Urinary bladder (tissue), 4 donors: Measurements from ENCODE around the gene WDR26. TPM values are rescaled to one million over a fixed set of nuclear protein-coding genes. Genes with fewer than 3 reads are reported as not detected.

Experiments used
- DNase-seq: peaks from one replicate; pipeline ENCODE4 v3.0.0-alpha.2; 2015; ENCODE audit errors: extremely low spot score
- H3K27ac ChIP-seq: one replicate; pipeline ENCODE4 v1.5.1; 2013; ENCODE audit warnings: low read depth, mild to moderate bottlenecking, moderate library complexity
- H3K36me3 ChIP-seq: one replicate; pipeline ENCODE4 v1.6.1; 2013; ENCODE audit warnings: mild to moderate bottlenecking, moderate library complexity; ENCODE audit not compliant: insufficient read depth
- H3K4me1 ChIP-seq: one replicate; pipeline ENCODE4 v1.6.1; 2013; ENCODE audit warnings: mild to moderate bottlenecking, moderate library complexity; ENCODE audit not compliant: insufficient read depth
- H3K4me3 ChIP-seq: one replicate; pipeline ENCODE4 v1.5.1; 2013; ENCODE audit warnings: low read depth, low read length
- WGBS: extraction: QIAGEN DNeasy Blood & Tissue Kit; methylation state at CpG from one replicate; pipeline ENCODE4 v1.1.7; 2013; 5-methylcytosine and 5-hydroxymethylcytosine counted together
- polyA plus RNA-seq: library from polyadenylated mRNA; stranded (reverse); fragments of 200-250 nt; gene quantifications from one replicate; pipeline ENCODE4 v1.2.3, GENCODE V29; 2013
- small RNA-seq: library from RNA; depleted of rRNA; stranded (forward); fragments of <200 nt; gene quantifications from one replicate; pipeline ENCODE3, GENCODE V24; 2014
- total RNA-seq: library from RNA; depleted of rRNA; stranded (reverse); fragments of >200 nt; gene quantifications from one replicate; pipeline ENCODE4 v1.2.3, GENCODE V29; 2014
- donor health status: healthy with polysubstance abuse.
- donor health status: healthy.

Gene WDR26
- total and polyA plus RNA-seq, 2 donors, result 35.5 to 121 TPM

DNA sequence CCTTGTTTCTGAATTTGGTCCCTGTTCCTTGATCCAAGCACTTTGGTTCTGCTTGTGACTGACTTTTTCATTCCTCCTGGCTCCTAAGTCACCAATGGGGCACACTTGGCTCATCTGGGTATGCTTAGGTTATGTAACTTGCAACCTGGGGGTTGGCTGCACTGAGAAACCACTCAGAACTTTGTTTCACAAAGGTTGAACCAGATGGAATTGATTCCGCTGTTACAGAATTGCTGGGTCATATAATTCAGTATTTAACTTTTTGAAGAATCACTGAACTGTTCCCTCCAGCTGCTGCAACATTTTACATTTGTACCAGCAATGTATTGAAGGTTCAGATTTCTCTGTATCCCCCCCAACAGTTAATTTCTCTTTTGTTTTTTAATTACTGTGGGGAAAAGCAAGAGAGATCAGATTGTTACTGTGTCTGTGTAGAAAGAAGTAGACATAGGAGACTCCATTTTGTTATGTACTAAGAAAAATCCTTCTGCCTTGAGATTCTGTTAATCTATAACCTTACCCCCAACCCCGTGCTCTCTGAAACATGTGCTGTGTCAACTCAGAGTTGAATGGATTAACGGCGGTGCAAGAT is 95.1 kb downstream of the WDR26 start:
- Histone ChIP-seq H3K36me3 (no peaks in the 10 kb centered on the region), H3K27ac (no peak overlapping the region), H3K4me1 (no peaks in the 10 kb centered on the region), H3K4me3 (no peak overlapping the region)
- 64% methylated on average over 2 of the region's 4 CpGs for WGBS
- no peak for DNase-seq

- WGBS, result 95% methylated on average over 4 of the region's 4 CpGs
- Histone ChIP-seq H3K36me3 (no peaks in the 10 kb centered on the region), H3K4me3 (no peak overlapping the region), H3K4me1 (no peaks in the 10 kb centered on the region), H3K27ac (no peak overlapping the region)
- no peak for DNase-seq
These were observed 96.3 kb downstream of the WDR26 start for GRCh38 chr1:224338150-224338838.

Small RNAs within 50 kb of the gene (small RNA-seq; reads per million reads assigned to genes)
- 0.30 reads per million, percentile 9 among the genes with 10 or more reads in this experiment for gene MIR4742

Other genes starting within 250 kb of the WDR26 start
- gene NVL, start 104.6 kb downstream of the WDR26 start, total RNA-seq, result 54.0 TPM
- 14.8 TPM for gene NVL, start 104.6 kb downstream of the WDR26 start, polyA plus RNA-seq
- 56.4 TPM for gene CNIH4, start 77.9 kb downstream of the WDR26 start, total RNA-seq
- gene CNIH4, start 77.9 kb downstream of the WDR26 start, polyA plus RNA-seq, result 59.1 TPM
- 5.8 TPM for gene CNIH3, start 181.5 kb upstream of the WDR26 start, total RNA-seq
- 2.1 TPM for gene CNIH3, start 181.5 kb upstream of the WDR26 start, polyA plus RNA-seq